Stimulated activated CD4-positive, alpha-beta T cell treated with anti-CD3 and anti-CD28 coated beads, Interleukin-1b, Interleukin-23, amount 100 ng/mL, for 48 hours (primary cell): ENCODE results near the gene ADGRA3.

Experiments
- DNase-seq: peaks from one replicate; pipeline ENCODE4 v3.0.0-alpha.2; 2020

Gene ADGRA3

GRCh38 chr4:22515888-22516541 is at the start of gene ADGRA3:
TSS of gene ADGRA3 (minus strand) at chr4:22516066. CDS start at chr4:22515784, 282 bp downstream.
- DNase-seq: peak; percentile 40

GRCh38 chr4:22556495-22556894 is 40.6 kb upstream of the ADGRA3 start:
- no peak for DNase-seq

GRCh38 chr4:22554670-22555069 is 38.8 kb upstream of the ADGRA3 start:
- DNase-seq: no peak

- DNase-seq: no peak
Observed at GRCh38 chr4:22553560-22553959, 37.7 kb upstream of the ADGRA3 start.

- DNase-seq: no peak
Observed at GRCh38 chr4:22552812-22553211, 36.9 kb upstream of the ADGRA3 start.

- DNase-seq: no peak
Observed at GRCh38 chr4:22551550-22551949, 35.7 kb upstream of the ADGRA3 start.

GRCh38 chr4:22546299-22546698 is 30.4 kb upstream of the ADGRA3 start:
- no peak for DNase-seq

- DNase-seq: no peak
Observed at GRCh38 chr4:22539251-22539650, 23.4 kb upstream of the ADGRA3 start.

- no peak for DNase-seq
Observed at GRCh38 chr4:22537864-22538263, 22.0 kb upstream of the ADGRA3 start.

GRCh38 chr4:22534374-22534773 is 18.5 kb upstream of the ADGRA3 start:
- no peak for DNase-seq

- no peak for DNase-seq
Observed at GRCh38 chr4:22532896-22533295, 17.0 kb upstream of the ADGRA3 start.

- DNase-seq: no peak
Observed at GRCh38 chr4:22532117-22532516, 16.3 kb upstream of the ADGRA3 start.

GRCh38 chr4:22531311-22532019 is 15.6 kb upstream of the ADGRA3 start:
- no peak for DNase-seq

GRCh38 chr4:22524895-22525294 is 9.0 kb upstream of the ADGRA3 start:
- no peak for DNase-seq

GRCh38 chr4:22522706-22523501 is 7.0 kb upstream of the ADGRA3 start:
- DNase-seq: no peak

- DNase-seq: no peak
Observed at GRCh38 chr4:22522206-22522605, 6.3 kb upstream of the ADGRA3 start.

GRCh38 chr4:22521240-22521639 is 5.4 kb upstream of the ADGRA3 start:
- no peak for DNase-seq

- peak; percentile 31 for DNase-seq
Observed at GRCh38 chr4:22515145-22515887, 550 bp downstream of the ADGRA3 start.

GRCh38 chr4:22514481-22514880 is 1.4 kb downstream of the ADGRA3 start:
- no peak for DNase-seq

GRCh38 chr4:22514001-22514400 is 1.9 kb downstream of the ADGRA3 start:
- DNase-seq: no peak

GRCh38 chr4:22512306-22512705 is 3.6 kb downstream of the ADGRA3 start:
- DNase-seq: no peak

- DNase-seq: no peak
Observed at GRCh38 chr4:22510750-22511149, 5.1 kb downstream of the ADGRA3 start.

- DNase-seq: no peak
Observed at GRCh38 chr4:22508376-22508775, 7.5 kb downstream of the ADGRA3 start.
